ENCODE results near the gene WDFY4. TPM values are rescaled to one million over a fixed set of nuclear protein-coding genes. Genes with fewer than 3 reads are reported as not detected.

WDFY4 gene
- total and polyA plus RNA-seq, 2 donors (not counting 3 experiments of a cell fraction or from before 2014, with no cell fraction given), result 10.1 to 10.2 TPM

- intact Hi-C loops (cut with micrococcal nuclease) (no loop called here), dilution Hi-C loops (cut with MboI; ENCODE audit: extremely low pct_ligation_motif_present, low sequenced_read_pairs) (no loop called here)
- Histone ChIP-seq H3K9me1 (replicated peaks; ENCODE audit: control insufficient read depth, extremely low read depth, insufficient read depth, low read length) (no peaks in the 10 kb centered on the region), H4K20me1 (replicated peaks; ENCODE audit: control insufficient read depth, extremely low read depth, insufficient read depth, low read length) (no peaks in the 10 kb centered on the region), H3K27ac (ENCODE audit: insufficient read depth, low read depth, low read length) (no peak overlapping the region), H3K27me3 (ENCODE audit: control insufficient read depth in 2 of 2, insufficient read depth in 2 of 2, low read length in 2 of 2) (peaks cover 0 to 1% of the 10 kb centered on the region in 2 experiments), H3K9me3 (replicated peaks; ENCODE audit: control insufficient read depth, insufficient read depth, low read length) (no peaks in the 10 kb centered on the region), H3K9ac (replicated peaks; ENCODE audit: extremely low read depth, insufficient read depth, low read length) (no peak overlapping the region), H2AFZ (ENCODE audit: low read depth, low read length) (no peak overlapping the region), H3K4me2 (ENCODE audit: insufficient read depth, low read length) (no peak overlapping the region), H3K4me3 (replicated peaks in 1 of 3; ENCODE audit: insufficient read depth in 1 of 3, low read depth in 1 of 3, low read length in 3 of 3) (no peak overlapping the region), H3K36me3 (ENCODE audit: control insufficient read depth in 2 of 2, extremely low read depth in 1 of 2, insufficient read depth in 2 of 2, low read length in 2 of 2) (no peaks in the 10 kb centered on the region), H3K79me2 (ENCODE audit: control insufficient read depth, insufficient read depth, low read length) (no peaks in the 10 kb centered on the region), H3K4me1 (ENCODE audit: control insufficient read depth, extremely low read depth, insufficient read depth, low read length) (no peaks in the 10 kb centered on the region)
- DNase-seq (ENCODE audit: low read depth, low spot score), result no peak
- TF ChIP-seq POLR2AphosphoS5 (IDR thresholded peaks at IDR 0.05; ENCODE audit: insufficient read depth, low read depth, low read length) (no peak), GATA2 (IDR thresholded peaks at IDR 0.05; ENCODE audit: insufficient read depth, insufficient read length, low read depth, low read length) (no peak), CTCF (IDR thresholded peaks at IDR 0.05; ENCODE audit: extremely low read depth in 1 of 2, insufficient read depth in 1 of 2, low read depth in 1 of 2, low read length in 2 of 2) (no peak), EZH2 (IDR thresholded peaks at IDR 0.05; ENCODE audit: borderline replicate concordance, low read depth, low read length, severe bottlenecking) (no peak), FOS (IDR thresholded peaks at IDR 0.05; ENCODE audit: borderline replicate concordance, insufficient read depth, low read length) (no peak), POLR2A (IDR thresholded peaks at IDR 0.05; ENCODE audit: low read depth, low read length) (no peak), MYC (IDR thresholded peaks at IDR 0.05; ENCODE audit: low read depth, low read length) (no peak), JUN (IDR thresholded peaks at IDR 0.05; ENCODE audit: borderline replicate concordance, insufficient read depth, insufficient read length, low read depth) (no peak)
- TF ChIP-seq, protein P1, sequence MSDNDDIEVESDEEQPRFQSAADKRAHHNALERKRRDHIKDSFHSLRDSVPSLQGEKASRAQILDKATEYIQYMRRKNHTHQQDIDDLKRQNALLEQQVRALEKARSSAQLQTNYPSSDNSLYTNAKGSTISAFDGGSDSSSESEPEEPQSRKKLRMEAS (IDR thresholded peaks at IDR 0.05; ENCODE audit: insufficient read depth, insufficient read length), result no peak
- BruUV-seq (replicated peaks), result no TSS peak
- FAIRE-seq, result no peak
- CTCF ChIA-PET, result no interaction called here
- POLR2A ChIA-PET, result no interaction called here
Measured at GRCh38 chr10:48806342-48806741, 121.7 kb downstream of the WDFY4 start.
